Measurements from ENCODE around the gene AKAP9.

DNA sequence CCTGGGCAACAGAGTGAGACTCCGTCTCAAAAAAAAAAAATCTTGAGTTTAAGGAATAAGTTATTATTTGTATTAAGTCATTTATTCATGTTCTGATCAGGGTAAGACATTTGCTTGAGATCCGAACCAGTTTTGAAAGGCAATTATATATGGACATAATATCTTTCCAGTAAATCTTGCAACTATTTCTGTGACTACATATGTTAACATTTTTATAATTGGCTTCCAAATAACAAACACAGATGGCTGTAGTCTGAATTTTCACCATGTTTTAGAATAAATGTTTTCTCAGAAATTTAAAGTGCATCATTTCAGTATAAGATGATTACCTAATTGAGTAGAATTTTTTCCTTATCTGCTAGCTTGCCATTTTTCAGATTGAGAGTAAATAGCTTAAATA, 21.2 kb downstream of the AKAP9 start:
- TF ChIP-seq, protein P1, sequence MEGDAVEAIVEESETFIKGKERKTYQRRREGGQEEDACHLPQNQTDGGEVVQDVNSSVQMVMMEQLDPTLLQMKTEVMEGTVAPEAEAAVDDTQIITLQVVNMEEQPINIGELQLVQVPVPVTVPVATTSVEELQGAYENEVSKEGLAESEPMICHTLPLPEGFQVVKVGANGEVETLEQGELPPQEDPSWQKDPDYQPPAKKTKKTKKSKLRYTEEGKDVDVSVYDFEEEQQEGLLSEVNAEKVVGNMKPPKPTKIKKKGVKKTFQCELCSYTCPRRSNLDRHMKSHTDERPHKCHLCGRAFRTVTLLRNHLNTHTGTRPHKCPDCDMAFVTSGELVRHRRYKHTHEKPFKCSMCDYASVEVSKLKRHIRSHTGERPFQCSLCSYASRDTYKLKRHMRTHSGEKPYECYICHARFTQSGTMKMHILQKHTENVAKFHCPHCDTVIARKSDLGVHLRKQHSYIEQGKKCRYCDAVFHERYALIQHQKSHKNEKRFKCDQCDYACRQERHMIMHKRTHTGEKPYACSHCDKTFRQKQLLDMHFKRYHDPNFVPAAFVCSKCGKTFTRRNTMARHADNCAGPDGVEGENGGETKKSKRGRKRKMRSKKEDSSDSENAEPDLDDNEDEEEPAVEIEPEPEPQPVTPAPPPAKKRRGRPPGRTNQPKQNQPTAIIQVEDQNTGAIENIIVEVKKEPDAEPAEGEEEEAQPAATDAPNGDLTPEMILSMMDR (IDR thresholded peaks at IDR 0.05) = no peak
- TF ChIP-seq POLR2AphosphoS5 (IDR thresholded peaks at IDR 0.05) = no peak

Data from suprapubic skin (tissue), 3 donors.